Ovary (tissue), 3 donors: Measurements from ENCODE around the gene MASP2.

Experiments
- CTCF ChIP-seq, 3 donors: fragments of 450-650 bp in 2 of 3; fragments of 200-600 bp in 1 of 3; IDR thresholded peaks; one replicate each; pipeline versions ENCODE4 v1.5.1 to v1.8.0; 2016 to 2022; ENCODE audit warnings: antibody characterized with exemption in 3 of 3, mild to moderate bottlenecking in 1 of 3
- EP300 ChIP-seq: sonication (generic); formaldehyde crosslinking; IDR thresholded peaks from one replicate; pipeline ENCODE4 v1.6.1; 2017; ENCODE audit warnings: antibody characterized with exemption
- donor health status: DM: no; HTN: no; CAD: no.

GRCh38 chr1:11042995-11043874, 3.8 kb downstream of the MASP2 start:
- TF ChIP-seq CTCF (IDR thresholded peaks at IDR 0.05) (no peak), EP300 (no peak)
